ENCODE results near the gene KRTAP10-11. TPM values are rescaled to one million over a fixed set of nuclear protein-coding genes. Genes with fewer than 3 reads are reported as not detected.
"Not testable (repeated sequence)": the region's sequence is repeated elsewhere in the genome, so short reads cannot be mapped to it uniquely, and the experiment has no call there.

The KRTAP10-11 gene
- polyA plus RNA-seq, 12 donors: not detected

DNA sequence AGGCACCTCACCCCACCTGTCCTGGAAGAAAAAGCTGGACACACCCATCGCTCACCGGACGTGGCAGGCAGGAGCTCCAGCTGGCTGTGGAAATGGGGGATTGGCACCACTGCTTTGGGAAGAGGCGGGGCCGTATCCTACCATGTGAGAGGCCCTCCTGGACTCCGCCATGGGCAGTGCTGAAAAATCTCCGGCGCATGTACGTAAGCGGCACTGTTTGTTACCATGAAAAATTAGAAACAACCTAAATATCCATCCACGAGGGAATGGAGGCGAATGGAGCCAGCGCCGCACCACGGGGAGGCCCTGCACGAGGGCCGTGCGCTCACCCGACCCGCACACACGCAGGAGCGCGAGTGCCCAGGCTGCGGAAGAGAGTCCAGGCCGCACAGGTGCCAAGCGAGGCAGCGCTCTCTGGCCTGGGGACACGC lies 31.2 kb upstream of the KRTAP10-11 start:
- DNase-seq: no peak

GRCh38 chr21:44615466-44615865 lies 30.7 kb upstream of the KRTAP10-11 start:
- DNase-seq: no peak

DNA sequence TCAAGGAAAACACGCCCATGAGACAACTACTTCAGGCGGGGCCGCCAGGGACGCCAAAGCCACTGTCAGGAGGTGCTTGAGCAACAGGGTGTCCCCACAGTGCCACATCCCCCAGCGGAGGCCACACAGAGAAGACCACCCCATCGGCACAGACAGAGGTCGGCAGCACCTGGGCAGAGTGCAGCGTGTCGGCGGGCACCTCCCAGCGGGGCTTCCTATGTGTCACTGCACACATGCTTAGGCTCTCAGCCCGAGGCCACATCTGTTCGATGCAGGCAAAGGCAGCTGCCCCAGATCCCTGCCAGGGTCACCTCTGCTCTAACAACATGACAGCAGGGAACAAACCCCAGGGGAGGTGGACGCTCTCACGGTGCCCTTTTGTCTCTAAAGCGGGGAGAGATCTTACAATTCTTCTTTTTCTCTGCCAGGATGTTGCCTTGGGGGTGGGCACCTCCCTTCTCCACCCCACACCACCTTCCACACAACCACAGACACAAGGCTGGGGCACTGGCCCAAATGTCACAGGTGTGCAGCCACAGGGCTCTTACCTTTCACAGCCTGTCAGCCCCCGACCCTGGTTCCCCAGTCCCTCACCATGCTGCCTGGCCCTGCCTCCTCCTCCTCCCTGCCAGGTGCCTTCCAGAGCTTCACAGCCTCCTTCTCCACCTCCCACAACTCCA lies 30.2 kb upstream of the KRTAP10-11 start:
- DNase-seq: no peak

DNA sequence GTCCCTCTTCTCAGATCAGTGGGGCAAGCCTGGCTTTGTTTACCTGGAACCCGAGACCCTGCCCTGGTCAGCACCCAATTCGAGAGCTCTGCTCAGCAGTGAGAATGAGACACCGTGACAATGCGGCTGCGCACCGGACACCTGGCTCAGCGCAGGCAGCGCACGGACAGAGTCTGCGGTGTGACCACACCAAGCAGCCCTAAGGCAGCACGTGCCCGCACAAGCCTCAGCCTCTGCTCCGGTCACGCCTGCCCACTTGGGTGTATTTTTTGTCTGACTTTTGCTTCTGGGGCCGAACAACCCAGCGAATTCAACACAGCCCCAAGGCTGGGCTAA lies 29.7 kb upstream of the KRTAP10-11 start:
- DNase-seq: no peak

DNA sequence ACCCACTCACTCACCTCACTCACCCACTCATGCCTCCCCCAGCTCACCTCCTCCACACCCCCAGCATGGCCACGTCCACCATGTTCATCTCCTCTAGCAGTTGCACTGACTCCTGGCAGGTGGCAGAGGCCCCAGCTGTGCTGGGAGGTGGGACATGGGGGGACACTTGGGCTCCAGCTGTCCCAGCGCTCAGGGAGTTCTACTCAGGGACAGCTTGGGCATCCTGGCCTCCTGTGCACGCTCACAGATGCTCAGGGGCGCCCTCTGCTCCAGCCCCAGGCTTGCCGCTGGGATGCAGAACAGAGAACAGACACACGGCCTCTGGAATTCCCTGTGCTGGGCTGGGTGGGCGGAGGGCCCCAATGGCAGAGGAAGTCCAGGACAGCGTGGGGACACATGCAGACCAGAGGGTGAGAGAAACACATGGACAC lies 29.1 kb upstream of the KRTAP10-11 start:
- no peak for DNase-seq

DNA sequence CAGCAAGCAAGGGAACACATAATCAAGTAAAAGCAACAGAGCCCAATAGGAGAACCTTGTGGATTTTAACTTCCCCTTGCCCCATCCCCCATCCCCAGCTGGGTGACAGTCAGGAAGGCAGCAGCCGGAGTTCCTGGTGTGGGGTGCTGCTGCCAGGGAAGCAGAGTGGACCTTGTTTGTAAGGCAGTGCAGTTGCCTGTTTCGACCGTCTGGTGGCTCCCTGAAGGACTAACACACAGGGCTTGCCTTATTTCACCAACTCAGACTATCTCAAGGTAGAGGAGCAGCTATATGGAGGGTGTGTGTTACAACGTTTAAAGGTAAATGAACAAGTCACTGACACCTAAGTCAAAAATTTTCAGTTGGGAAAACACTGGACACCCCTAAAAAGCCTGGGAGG lies 27.7 kb upstream of the KRTAP10-11 start:
- DNase-seq: no peak

DNA sequence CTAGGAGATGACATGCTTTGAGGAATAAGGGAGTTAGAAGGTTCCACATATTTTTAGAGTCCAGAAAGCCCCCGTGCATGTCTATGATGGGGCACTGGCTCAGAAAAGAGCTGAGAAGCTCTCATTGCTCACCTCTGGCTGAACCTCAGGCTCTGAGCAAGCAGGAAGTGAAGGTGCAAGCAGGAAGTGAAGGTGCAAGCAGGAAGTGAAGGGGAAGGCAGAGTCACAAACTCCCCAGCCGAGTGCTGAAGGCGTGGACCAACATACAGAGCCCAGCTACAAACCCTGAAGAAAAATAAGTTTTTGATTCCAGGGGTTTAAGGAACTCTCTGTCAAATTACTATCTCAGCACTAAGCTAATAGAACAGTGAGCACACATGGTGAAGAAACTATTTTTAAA lies 27.3 kb upstream of the KRTAP10-11 start:
- DNase-seq: no peak

DNA sequence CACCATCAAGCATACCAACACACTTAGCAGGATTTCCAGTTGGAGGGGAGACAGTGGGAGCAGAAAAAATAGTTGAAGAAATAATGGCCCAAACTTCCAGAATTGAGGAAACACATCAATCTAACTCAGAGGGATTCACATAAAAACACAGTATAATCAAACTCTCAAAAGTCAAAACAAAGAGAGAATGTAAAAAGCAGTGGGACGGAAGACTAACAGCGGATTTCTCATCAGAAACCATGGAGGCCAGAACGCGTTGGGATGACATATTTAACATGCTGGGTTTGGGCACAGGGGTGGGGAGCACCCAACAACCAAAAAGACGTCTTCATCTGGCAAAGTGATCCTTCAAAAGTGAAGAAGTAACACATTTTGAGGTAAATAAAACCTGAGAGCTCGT lies 26.3 kb upstream of the KRTAP10-11 start:
- no peak for DNase-seq

DNA sequence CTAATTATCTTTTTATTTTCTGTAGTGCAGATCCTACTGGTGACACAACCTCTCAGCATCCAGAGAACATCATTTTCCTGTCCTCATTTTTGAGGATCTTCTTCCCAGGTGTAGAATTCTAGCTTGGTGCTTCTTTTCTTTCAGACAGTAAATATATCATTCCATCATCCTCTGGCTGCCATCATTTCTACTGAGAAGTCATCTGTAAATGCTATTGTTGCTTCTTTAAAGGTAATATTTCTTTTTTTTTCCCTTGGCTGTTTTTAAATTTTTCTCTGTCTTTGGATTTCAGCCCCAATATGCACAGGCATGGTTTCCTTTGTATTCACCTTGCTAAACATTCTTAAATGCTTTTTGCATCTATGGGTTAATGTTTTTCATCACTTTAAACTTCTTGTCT lies 22.6 kb upstream of the KRTAP10-11 start:
- no peak for DNase-seq

DNA sequence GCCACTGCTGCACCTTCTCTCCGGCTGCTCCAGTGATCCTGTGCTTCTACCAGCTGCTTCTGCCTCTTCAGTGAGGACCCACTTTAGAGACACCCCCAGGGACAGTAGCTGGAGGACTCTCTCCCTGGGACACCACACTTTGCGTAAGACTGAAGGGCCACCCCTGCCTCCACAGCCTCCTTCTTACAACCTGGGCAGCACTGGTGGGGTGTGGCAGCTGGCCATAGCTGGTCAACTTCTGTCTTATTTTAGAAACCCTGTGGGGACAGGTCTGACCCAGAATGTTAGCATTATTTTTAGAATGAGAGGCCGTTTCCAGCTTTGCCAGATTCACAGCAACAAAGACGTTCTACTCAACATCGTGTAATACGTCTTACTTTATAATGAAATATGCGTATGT lies 20.5 kb upstream of the KRTAP10-11 start:
- no peak for DNase-seq

DNA sequence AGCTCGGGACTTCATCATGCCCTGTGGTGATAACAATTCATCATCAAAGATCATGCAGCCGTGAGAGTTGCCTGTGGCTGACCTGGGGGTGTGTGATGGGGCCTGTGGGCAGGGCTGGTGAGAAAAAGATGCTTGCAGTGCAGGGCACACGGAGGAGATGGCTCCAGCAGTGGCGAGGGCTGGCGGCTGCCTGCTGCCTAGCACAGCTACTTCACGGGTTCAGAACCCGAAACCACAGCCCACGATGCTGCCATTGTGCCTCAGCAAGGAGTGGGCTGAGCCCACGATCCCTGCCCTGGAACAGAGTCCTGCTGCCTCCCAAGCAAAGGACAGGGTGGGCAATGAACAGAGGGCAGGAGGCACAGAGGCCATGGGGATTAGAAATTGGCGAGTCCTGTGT lies 20.0 kb upstream of the KRTAP10-11 start:
- no peak for DNase-seq

- no peak for DNase-seq
Observed at GRCh38 chr21:44626673-44627143, 19.5 kb upstream of the KRTAP10-11 start, which contains the start of gene KRTAP10-9. Gene KRTAP10-9 (plus strand): TSS chr21:44627093. CDS start chr21:44627172, 79 bp downstream.

DNA sequence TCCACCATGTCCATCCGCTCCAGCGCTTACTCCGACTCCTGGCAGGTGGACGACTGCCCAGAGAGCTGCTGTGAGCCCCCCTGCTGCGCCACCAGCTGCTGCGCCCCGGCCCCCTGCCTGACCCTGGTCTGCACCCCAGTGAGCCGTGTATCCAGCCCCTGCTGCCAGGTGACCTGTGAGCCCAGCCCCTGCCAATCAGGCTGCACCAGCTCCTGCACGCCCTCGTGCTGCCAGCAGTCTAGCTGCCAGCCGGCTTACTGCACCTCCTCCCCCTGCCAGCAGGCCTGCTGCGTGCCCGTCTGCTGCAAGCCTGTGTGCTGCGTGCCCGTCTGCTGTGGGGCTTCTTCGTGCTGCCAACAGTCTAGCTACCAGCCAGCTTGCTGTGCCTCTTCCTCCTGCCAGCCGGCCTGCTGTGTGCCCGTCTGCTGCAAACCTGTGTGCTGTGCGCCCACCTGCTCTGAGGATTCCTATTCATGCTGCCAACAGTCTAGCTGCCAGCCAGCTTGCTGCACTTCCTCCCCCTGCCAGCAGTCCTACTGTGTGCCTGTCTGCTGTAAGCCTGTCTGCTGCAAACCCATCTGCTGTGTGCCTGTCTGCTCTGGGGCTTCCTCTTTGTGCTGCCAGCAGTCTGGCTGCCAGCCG lies 18.9 kb upstream of the KRTAP10-11 start:
- DNase-seq: not testable (repeated sequence)

- not testable (repeated sequence) for DNase-seq
Observed at GRCh38 chr21:44627831-44628233, 18.4 kb upstream of the KRTAP10-11 start.

DNA sequence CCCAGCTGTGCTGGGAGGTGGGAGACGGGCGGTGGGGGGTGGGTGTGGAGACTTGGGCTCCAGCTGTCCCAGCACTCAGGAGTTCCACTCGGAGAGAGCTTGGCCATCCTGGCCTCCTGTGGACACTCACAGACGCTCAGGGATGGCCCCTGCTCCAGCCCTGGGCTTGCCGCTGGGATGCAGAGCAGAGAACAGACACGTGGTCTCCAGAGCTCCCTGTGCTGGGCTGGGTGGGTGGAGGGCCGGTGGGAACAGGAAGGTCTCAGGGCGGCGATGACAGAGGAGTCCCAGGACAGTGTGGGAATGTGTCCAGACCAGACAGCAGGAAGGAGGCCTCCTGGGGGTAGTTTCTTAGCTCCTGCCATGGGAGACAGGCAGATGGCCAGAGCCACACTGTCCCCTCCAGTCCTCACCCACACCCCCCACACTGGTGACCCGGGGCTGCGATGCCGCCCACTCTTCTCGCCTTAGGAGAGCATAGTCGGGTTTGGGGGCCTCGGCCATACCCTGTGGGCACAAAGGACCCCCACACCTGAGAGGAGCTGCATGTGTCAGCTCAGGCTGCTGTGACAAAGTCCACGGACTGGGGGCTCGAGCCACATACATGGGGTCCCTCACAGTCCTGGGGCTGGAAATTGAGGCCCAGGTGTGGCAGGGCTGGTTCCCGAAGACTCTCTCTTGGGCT lies 17.4 kb upstream of the KRTAP10-11 start:
- no peak for DNase-seq

DNA sequence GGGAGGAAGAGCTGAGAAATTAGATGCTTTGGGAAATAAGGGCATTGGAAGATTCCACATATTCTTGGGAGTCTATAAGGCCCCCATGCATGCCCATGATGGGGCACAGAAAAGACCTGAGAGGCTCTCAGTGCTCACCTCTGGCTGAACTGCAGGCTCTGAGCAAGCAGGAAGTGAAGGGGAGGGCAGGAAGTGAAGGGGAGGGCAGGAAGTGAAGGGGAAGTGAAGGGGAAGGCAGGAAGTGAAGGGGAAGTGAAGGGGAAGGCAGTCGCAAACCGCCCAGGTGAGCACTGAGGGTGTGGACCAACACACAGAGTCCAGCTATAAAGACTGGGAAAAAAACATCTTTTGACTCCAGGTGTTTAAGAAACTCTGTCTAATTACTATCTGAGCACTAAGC lies 15.8 kb upstream of the KRTAP10-11 start:
- no peak for DNase-seq

GRCh38 chr21:44632067-44632466 lies 14.1 kb upstream of the KRTAP10-11 start:
- no peak for DNase-seq

GRCh38 chr21:44636209-44637017 lies 9.8 kb upstream of the KRTAP10-11 start:
- no peak for DNase-seq

DNA sequence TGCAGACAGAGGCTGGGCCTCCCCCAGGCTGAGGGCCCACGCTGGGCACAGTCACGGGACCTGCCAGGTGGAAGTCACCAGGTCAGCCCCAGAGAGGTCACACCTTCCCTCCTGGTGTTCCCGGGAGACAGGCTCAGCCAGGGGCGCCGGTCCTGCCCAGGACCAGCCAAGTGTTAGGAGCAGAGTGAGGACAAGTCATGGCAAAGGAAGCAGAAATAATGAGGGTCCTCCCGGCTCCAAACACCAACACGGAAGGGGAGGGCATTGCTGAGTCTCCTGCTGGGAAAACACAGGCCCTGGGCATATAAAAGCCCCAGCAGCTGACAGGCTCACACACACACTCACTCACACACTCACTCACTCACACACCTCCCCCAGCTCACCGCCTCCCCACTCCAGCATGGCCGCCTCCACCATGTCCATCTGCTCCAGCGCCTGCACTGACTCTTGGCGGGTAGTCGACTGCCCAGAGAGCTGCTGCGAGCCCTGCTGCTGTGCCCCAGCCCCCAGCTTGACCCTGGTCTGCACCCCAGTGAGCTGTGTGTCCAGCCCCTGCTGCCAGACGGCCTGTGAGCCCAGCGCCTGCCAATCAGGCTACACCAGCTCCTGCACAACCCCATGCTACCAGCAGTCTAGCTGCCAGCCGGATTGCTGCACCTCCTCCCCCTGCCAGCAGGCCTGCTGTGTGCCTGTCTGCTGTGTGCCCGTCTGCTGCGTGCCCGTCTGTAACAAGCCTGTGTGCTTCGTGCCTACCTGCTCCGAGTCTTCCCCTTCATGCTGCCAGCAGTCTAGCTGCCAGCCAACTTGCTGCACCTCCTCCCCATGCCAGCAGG lies 9.0 kb upstream of the KRTAP10-11 start, which contains the start of gene KRTAP10-10:
KRTAP10-10 (plus strand) TSS at position 339 of the 833 bp plus-strand sequence; CDS start at position 401, 62 bp downstream.
- no peak for DNase-seq

- DNase-seq: not testable (repeated sequence)
Observed at GRCh38 chr21:44637851-44638348, 8.3 kb upstream of the KRTAP10-11 start.

All from muscle of arm (tissue), 12 donors.